Embryonic facial prominence (tissue), 1 donor: ENCODE data around the gene LRRFIP1.

ENCODE experiments used
- DNase-seq: peaks from one replicate; pipeline ENCODE4 v3.0.0-alpha.2; 2016; ENCODE audit errors: extremely low spot score

LRRFIP1 gene

GRCh38 chr2:237702441-237703391, 75.3 kb downstream of the LRRFIP1 start:
- no peak for DNase-seq

GRCh38 chr2:237704501-237705434, 77.4 kb downstream of the LRRFIP1 start:
- DNase-seq, result no peak

- DNase-seq, result no peak
Observed at GRCh38 chr2:237706257-237706656, 78.9 kb downstream of the LRRFIP1 start.

DNA sequence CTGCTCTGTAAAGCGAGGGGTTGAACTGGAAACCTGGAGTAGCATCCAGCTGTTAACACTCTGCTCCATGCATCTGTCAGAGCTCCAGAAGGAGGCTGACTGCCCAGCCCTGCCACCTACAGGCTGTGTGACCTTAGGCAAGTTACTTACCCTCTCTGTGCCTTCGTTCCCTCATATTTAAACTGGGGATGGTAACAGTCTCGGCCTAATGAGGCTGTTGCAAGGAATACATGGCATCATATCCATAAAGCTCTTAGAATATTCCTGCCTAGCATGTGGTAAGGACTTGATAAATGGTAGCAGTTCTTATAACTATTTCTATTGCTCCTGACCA, 80.6 kb downstream of the LRRFIP1 start:
- DNase-seq, result no peak

- DNase-seq, result no peak
Observed at GRCh38 chr2:237708491-237708890, 81.1 kb downstream of the LRRFIP1 start.

DNA sequence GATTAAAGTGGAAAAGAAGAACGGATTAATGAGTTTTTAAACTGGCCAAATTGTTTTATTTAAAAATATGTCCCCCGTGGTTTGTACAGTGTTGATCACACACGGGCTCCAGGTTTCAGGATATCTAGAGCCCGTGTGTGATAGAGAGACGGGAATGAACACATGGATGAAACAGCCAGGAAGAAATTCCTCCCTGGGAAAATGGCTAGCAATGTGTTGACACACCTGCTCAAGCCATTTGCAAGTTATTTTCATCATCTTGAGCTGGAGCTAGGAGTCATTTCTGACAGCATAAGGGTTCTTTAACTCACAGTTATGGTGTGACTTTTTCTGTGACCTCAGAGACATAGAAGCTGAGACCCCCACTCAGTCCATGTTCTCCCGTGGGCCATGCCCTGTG, 81.6 kb downstream of the LRRFIP1 start:
- no peak for DNase-seq

- no peak for DNase-seq
Observed at GRCh38 chr2:237711458-237712150, 84.2 kb downstream of the LRRFIP1 start.

DNA sequence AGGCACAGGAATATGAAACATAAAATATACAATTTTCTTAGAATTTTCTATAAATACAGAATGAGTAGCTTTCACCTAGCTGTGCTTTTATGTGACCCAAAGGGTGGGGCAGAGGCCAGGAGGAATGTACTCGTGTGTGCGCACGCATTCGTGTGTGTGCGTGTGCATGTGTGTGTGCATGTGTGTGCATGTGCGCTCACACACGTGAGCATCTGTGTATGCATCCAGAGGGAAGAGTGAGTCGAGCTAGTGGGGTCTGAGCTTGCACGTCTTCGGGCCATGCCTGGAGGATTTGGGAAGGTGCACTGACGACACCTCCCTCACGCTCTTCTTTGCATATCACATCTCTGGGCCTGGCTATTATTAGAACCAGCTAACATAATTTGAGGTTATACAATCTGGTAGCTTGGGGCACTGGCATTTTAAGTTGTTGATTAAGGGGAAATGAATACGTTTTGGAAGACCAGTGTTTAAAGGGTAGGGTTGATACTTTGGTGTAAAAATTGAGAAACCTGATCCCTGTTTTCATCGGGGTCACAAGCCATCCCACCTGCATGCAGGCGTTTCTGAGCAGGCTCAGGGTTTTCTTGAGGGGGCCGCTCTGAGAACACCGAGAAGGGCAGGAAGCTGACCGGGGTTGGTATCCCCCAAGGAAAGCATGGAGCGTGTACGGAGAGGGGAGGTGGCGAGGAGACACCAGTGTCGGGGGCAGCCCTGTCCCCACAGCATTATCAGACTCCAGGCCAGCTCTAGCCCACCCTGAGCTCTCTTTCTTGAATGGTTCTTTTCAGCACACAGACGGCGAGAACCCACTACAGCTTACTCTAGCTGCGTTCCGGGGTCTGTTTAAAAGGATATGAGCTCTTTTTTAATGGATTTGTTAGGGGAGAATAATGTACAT, 85.3 kb downstream of the LRRFIP1 start:
- no peak for DNase-seq

- DNase-seq, result no peak
Observed at GRCh38 chr2:237714690-237715458, 87.5 kb downstream of the LRRFIP1 start.

DNA sequence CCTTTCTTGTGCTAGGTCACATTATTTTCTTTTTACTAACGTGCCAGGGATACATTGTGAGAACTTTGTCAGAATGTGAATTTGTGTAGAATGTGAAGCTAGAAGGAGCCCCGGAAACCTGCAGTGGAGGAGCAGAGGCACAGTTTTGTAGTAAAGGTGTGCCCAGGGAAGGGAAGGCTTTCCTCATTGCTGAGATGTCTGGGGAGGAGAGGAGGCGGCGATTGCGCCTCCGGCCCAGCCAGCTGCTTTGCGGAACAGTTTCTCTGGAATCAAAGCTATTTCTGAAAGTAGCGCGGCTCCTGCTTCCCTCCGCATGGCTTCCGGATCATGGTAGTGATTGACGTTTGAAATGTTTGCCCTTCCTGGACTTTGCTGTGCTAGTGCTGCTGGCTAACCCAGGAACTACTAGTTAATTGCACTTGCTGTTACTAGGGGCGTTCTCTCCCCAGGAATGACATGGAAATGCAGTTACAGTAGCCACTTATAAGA, 88.1 kb downstream of the LRRFIP1 start:
- DNase-seq, result no peak

DNA sequence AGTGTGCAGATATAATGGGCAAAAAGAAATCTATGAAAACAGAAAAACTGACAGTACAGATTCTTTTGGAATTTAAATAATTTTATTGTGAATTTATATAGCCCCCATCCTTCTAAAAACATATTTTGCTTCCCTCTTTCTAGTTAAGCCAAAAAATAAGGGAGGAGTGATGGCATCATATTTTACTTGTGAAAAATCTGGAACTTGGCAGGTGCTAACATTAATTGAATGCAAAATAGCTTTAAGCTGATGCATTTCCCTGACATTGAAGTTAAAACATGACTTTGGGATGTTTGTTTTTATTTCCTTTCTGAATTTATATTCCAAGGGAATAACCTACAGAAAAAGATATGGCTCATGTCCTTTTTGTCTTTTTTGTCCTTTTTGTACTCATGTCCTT, 88.6 kb downstream of the LRRFIP1 start:
- DNase-seq, result no peak

DNA sequence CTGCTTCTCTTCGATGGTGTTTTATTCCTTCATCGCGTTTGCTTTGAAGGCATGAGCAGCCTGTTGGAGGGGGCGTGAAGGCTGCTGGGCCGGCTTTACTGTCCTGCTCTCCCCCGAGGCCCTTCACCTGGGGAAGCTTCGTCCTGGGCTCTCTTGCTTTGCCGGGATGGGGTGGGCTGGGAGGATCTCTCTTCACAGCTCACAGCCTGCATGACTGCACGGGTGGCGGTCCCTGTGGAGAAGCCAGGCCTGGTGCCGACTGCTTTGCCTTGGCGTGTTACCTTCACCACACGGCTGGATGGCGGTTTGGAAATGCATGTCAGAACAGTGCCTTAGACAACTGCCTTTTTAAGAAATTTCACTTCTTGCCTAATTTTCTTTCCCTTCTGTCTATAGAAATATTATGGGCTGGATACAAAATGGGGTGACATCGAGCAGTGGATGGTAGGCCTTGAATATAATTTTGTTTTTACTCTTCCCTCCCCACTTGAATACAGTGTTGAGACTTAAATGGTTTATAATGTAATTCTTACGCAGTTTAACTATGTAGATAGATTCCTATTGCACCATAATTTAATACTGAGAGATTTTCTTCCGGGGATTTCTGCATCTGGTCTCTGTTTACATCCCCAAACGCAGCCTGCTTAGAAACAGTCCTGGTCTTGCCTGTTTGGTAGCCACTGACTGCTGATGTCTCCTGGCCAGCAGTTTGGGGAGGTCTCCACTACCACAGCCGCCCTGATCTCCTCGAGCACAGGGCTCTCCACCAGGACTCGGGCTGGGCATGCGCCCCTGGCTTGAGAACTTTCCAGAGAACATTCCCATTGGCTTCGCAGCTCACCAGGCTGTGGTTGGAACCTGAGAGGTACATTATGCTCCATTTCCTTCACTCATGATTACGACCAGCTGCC, 90.2 kb downstream of the LRRFIP1 start:
- no peak for DNase-seq

DNA sequence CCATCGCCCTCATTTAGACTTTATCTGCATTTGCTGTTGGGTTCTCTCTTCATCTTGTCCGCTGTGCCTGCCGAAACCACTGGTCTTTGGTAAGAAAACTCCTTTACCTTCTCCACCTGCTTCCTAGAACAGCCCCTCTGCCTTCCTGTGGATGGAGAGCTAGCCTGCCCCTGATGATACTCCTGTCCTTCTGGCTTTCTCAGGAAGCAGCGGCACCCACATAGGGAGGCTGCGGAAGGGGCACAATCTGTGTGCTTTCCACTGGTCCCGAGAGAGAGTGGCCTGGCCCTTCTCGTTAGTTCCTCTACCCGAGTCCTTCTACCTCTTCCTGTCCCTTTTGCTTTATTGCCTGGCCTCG, 90.9 kb downstream of the LRRFIP1 start:
- no peak for DNase-seq

DNA sequence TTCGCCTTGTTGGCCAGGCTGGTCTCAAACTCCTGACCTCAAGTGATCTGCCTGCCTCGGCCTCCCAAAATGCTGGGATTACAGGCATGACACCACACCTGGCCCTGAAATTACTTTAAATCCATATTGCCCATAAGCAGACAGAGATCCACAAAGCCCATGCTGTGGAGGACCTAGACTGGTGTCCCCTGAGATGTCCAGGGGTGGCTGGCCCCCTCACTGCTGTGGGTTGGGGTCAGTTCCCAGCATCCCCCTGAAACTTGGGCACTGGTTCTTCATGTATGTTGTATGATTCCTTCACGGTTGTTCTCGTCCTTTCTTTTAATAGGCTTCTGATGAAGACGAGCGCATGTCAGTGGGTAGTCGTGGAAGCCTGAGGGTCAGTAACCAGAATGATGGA, 93.1 kb downstream of the LRRFIP1 start:
- no peak for DNase-seq

DNA sequence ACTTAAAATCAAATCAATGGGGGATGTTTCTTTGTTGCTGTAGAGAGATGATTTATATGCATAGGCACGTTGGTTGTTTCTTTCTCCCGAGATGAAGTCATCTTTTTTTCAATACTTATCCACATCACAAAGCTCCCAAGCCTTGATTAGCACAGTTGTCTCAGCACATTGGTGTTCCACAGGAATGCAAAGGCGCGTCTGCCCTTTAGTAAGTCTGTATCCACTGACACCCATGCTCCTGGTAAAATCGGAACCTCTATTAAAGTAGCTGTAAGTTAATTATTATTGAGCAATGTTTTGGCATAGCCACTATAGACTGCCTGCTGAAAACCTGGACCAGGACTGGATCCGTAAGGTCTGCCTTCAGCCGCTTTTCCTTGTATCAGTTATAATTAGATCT, 93.6 kb downstream of the LRRFIP1 start:
- DNase-seq, result no peak

GRCh38 chr2:237721458-237721857, 94.1 kb downstream of the LRRFIP1 start:
- no peak for DNase-seq

DNA sequence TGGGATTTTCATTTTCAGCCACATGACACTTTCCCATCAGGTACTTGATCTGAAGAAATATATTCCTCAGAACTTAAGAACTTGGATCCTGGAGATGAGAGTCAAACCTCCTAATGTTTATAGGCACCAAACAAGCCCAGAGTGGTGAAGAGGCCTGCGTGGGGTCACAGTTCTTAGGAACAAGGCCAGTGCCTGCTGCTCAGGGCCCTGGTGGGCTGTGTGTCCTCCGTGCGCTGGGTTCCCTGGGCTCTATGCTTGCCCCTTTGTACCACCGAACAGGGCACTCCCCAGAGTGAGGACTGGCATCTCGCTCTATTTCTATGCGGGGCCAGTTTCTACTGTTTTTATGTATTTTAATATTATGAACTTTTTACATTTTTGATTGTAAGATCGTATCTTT, 95.2 kb downstream of the LRRFIP1 start:
- DNase-seq, result no peak

DNA sequence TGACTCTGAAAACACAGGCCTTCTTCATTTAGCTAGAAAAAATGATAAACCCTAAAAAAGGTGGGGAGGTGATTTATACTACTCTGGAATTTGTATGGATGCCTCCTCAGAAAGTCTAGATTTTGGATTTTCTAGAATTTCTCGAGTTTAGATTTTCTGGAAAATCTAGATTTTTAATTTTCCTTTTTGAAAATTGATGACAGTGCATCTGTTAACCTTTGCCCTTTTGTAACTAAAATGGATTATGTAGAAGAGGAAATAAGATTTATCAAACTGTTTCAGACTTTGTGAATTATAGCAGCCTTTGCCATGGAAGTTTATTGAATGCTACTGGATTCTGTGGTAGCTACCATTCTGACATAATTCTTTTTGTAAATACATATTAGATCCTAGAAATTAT, 95.6 kb downstream of the LRRFIP1 start:
- no peak for DNase-seq

DNA sequence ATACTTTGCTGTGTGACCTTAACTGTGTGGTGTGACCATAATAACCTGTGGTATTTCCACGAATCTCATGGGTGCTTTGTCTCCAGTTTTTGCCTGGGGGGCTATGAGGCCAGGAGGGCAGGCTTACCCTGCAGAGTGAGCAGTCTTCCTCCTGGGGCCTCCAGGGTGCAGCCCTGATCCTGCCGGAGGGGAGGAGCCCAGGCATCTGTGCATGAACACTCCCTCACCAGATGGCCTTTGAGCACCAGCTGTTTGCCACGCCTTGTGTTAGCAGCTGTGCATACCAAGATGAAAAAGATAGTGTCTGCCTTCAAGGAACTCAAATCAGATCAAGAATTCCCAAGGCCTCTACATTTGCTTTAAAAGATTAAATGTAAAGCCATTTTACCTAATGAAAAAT, 96.2 kb downstream of the LRRFIP1 start:
- no peak for DNase-seq
